Fibroblast of villous mesenchyme (primary cell): Measurements from ENCODE around the gene TBL1Y. TPM values are rescaled to one million over a fixed set of nuclear protein-coding genes. Genes with fewer than 3 reads are reported as not detected.

Source experiments
- DNase-seq: peaks from one replicate; pipeline ENCODE4 v3.0.0-alpha.2; 2010; ENCODE audit warnings: low read depth
- H3K4me3 ChIP-seq: 2 replicates; pipeline ENCODE4 v1.5.1; 2011; ENCODE audit warnings: low read depth, mild to moderate bottlenecking, low read length
- total RNA-seq: library from RNA; depleted of rRNA; stranded (reverse); fragments of >200 nt; gene quantifications from 2 replicates; pipeline ENCODE4 v1.2.3, GENCODE V29; 2012
- TF ChIP-seq, protein P1 (sequence below): IDR thresholded peaks from 2 replicates; pipeline ENCODE4 v1.5.1; 2012; ENCODE audit warnings: low read depth, mild to moderate bottlenecking, low read length; ENCODE audit not compliant: insufficient read depth

The TBL1Y gene
- total RNA-seq, 1 donor = not detected

DNA sequence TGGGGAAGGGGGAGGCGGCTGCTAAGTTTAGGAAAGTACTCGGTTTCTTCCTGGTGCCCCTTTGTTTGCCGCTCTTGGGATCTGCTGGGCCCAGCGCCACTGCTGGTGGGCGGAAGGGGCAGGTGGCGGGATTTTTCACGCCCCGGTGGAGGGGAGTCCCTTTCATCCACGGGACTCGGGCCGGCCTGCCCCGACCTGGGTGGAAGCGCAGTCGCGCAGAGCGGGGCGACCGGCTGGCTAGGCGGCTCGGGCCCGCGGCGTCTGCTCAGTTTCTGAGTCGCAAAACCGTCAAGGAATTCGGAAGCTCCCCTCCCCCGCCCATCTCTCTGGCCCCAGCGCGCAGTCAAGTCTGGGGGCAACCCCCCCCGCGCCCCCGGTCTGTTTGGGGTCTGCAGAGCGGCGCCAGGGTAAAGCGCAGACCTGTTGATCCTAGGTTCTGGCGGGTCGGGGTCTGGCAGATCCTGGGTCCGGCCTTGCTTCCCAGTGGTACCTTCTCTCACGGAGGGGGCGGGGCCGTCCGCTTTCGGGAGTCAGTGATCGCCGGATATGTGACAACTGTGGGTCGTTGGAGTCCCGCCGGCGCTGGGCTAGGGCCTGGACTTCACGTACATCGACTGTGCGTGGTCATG is 870 bp downstream of the TBL1Y start, which contains the start of gene AMELY:
AMELY (minus strand) TSS at position 500 of the 629 bp plus-strand sequence. CDS start 39,144 bp downstream, outside the sequence.
- TF ChIP-seq, protein P1, sequence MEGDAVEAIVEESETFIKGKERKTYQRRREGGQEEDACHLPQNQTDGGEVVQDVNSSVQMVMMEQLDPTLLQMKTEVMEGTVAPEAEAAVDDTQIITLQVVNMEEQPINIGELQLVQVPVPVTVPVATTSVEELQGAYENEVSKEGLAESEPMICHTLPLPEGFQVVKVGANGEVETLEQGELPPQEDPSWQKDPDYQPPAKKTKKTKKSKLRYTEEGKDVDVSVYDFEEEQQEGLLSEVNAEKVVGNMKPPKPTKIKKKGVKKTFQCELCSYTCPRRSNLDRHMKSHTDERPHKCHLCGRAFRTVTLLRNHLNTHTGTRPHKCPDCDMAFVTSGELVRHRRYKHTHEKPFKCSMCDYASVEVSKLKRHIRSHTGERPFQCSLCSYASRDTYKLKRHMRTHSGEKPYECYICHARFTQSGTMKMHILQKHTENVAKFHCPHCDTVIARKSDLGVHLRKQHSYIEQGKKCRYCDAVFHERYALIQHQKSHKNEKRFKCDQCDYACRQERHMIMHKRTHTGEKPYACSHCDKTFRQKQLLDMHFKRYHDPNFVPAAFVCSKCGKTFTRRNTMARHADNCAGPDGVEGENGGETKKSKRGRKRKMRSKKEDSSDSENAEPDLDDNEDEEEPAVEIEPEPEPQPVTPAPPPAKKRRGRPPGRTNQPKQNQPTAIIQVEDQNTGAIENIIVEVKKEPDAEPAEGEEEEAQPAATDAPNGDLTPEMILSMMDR = no peak
- no peak for DNase-seq
- no peak within 1 kb of the TSS for H3K4me3 ChIP-seq

DNA sequence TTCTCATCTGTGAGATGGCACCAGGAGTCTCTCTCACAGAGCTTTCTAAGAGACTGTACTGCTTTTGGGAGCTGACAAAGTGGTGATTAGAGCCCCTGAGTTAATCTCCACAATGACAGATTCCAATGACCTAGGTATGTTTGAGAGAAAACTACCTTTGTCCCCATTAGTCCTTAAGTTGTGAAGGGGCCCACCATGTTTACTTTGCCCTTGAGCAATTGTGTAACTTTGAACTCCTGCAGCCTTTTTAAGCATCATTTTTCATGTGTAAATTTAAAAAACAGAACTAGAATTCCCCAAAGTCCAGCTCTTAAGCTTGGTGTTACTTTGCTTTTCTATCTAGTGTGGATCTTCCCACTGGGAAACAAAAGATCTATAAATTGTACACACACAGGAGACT is 2.9 kb downstream of the TBL1Y start:
- no peak overlapping the region for H3K4me3 ChIP-seq
- DNase-seq = no peak
- TF ChIP-seq, protein P1 = no peak

DNA sequence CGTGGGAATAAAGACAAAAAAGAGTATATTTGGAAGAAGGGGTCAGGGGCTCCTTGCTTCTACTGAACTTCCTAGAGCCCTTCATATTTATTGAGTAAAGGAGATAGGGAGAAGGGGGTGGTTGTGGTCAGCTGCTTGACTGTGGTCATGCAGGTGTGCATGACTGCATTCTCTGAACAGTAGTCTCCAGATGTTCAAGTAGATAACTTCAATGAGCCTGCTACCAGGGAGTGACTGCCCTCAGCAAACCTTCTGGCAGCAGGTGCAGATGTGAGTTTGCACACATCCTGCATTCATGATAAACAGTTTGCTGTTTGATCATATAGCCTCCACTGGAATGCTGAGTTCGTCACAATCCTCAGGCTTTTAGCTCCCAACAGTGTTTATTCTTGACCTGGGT is 10.6 kb downstream of the TBL1Y start:
- TF ChIP-seq, protein P1 = no peak
- no peak overlapping the region for H3K4me3 ChIP-seq
- DNase-seq = no peak

DNA sequence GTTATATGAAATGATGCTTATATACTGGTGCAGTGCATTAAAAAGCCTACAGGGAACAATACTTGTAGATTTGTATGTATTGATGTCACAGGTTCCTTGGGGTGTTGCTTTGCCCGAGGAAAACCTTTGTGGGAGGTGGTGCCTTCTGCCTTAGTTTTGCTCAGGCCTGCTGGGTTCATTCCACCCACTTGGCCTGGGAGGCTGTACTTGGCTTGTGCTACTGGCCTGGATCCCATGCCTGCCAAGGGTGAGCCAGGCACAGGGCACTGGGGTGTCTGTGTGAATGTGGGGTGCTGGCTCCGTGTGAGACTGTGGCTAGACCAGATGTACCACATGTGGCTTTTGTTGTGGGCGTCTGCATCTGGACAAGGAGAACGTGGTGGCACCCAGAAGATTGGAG is 17.8 kb downstream of the TBL1Y start:
- no peak overlapping the region for H3K4me3 ChIP-seq
- TF ChIP-seq, protein P1 = no peak
- DNase-seq = no peak

DNA sequence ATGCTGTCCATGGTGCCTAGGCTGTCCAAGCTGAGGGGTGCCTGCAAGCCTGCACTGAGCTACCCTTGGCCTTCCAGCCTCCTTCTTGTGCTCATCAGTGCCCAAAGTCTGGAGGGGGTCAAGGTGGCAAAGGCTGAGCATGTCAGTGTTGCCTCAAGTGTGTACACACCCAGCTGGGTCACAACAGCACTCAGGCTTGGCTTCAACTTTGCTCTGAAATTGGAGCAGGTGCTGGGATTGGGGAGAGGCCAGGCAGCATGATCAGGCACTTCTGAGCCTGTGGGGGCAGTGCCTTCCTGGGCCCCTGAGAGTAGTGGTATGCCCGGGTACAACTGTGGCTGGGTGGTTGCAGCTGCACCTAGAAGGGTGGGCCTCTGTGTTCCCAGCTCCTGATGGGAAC is 18.7 kb downstream of the TBL1Y start:
- no peak overlapping the region for H3K4me3 ChIP-seq
- no peak for DNase-seq
- TF ChIP-seq, protein P1 = no peak

DNA sequence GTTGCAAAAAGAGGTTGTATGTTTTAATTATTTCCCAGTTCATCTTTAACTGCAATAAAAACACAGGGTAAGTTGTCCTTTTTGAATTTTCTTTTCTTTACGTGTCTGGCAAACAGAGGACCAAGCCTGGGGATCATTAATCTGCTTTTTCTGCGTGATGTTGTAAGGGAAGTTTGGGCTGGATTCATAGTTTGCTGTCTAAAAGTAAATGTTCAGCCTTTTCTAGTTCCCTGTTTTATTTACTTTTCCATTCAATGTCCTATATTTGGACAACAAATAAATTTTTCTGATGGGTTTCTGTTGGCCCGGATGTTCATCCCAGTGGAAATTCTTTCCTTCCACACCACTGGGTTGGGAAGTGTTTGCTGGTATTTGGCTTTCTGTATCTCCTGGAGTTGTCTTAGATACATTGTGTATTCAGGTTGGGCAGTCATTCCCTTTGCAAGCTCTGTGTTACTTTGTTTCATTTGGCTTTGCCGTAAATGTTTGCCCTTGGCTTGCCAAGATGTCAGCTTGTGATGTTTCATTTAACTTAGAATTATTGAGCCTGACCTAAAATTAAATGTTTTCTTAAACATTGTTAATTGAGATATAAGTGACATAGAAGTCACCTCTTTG is 21.4 kb downstream of the TBL1Y start:
- TF ChIP-seq, protein P1 = no peak
- no peak overlapping the region for H3K4me3 ChIP-seq
- no peak for DNase-seq
